GM19467 (cell line): ENCODE data around the gene HOXB3.

ENCODE experiments used
- ATAC-seq: cut with Tn5 transposase; IDR thresholded peaks from one replicate; pipeline ENCODE4 v1.9.1; 2021; ENCODE audit warnings: mild to moderate bottlenecking, moderate library complexity; ENCODE audit not compliant: unreplicated experiment

Gene HOXB3

GRCh38 chr17:48613862-48614694 lies 24.0 kb upstream of the HOXB3 start:
- no peak for ATAC-seq

GRCh38 chr17:48612854-48613691 lies 23.0 kb upstream of the HOXB3 start:
- ATAC-seq: no peak

GRCh38 chr17:48612456-48612853 lies 22.4 kb upstream of the HOXB3 start:
- ATAC-seq: no peak

GRCh38 chr17:48611681-48612455 lies 21.8 kb upstream of the HOXB3 start:
- no peak for ATAC-seq

- ATAC-seq: no peak
Measured at GRCh38 chr17:48611213-48611612, 21.2 kb upstream of the HOXB3 start.

GRCh38 chr17:48610282-48611211 lies 20.5 kb upstream of the HOXB3 start, which contains the start of gene HOXB7:
Gene HOXB7, minus strand, starts transcription at chr17:48611017. Its CDS starts 99 bp downstream, at chr17:48610918.
- ATAC-seq: no peak

- no peak for ATAC-seq
Measured at GRCh38 chr17:48609759-48610281, 19.8 kb upstream of the HOXB3 start.

- ATAC-seq: no peak
Measured at GRCh38 chr17:48609033-48609432, 19.0 kb upstream of the HOXB3 start.

GRCh38 chr17:48608494-48608834 lies 18.4 kb upstream of the HOXB3 start:
- no peak for ATAC-seq

GRCh38 chr17:48606892-48607614 lies 17.0 kb upstream of the HOXB3 start:
- ATAC-seq: no peak

- no peak for ATAC-seq
Measured at GRCh38 chr17:48605991-48606891, 16.2 kb upstream of the HOXB3 start.

- no peak for ATAC-seq
Measured at GRCh38 chr17:48605409-48605919, 15.4 kb upstream of the HOXB3 start.

- ATAC-seq: no peak
Measured at GRCh38 chr17:48604770-48605329, 14.8 kb upstream of the HOXB3 start, which contains the start of gene HOXB6. Gene HOXB6, minus strand, starts transcription at chr17:48604986. Its CDS starts 6,836 bp downstream, at chr17:48598150.

- ATAC-seq: no peak
Measured at GRCh38 chr17:48603959-48604769, 14.1 kb upstream of the HOXB3 start.

GRCh38 chr17:48601539-48602425 lies 11.7 kb upstream of the HOXB3 start:
- no peak for ATAC-seq

- ATAC-seq: no peak
Measured at GRCh38 chr17:48601207-48601538, 11.1 kb upstream of the HOXB3 start.
